Naive B cell (primary cell): ENCODE measurements around the gene CACHD1. TPM values are rescaled to one million over a fixed set of nuclear protein-coding genes. Genes with fewer than 3 reads are reported as not detected.

Source experiments
- ATAC-seq, 2 donors: fragments of 150-1000 bp; cut with Tn5 transposase; 2 replicates each; pipeline ENCODE4 v1.10.0; 2021; ENCODE audit warnings: low read depth in 2 of 2, mild to moderate bottlenecking in 2 of 2, moderate library complexity in 2 of 2
- DNase-seq: peaks from one replicate; pipeline ENCODE4 v3.0.0; 2022
- H3K27ac Mint-ChIP-seq, 6 donors: one replicate each; pipeline ENCODE4 v1.8.0; 2020 to 2022; ENCODE audit warnings: mild to moderate bottlenecking in 6 of 6, mixed read lengths in 6 of 6, moderate library complexity in 5 of 6, inconsistent platforms in 2 of 6
- H3K27me3 Mint-ChIP-seq, 3 donors: one replicate each; pipeline ENCODE4 v1.8.0; 2021 to 2022; ENCODE audit warnings: mixed read lengths in 3 of 3, mild to moderate bottlenecking in 1 of 3
- H3K36me3 Mint-ChIP-seq, 2 donors: one replicate each; pipeline ENCODE4 v1.8.0; 2020 to 2022; ENCODE audit warnings: mixed read lengths in 2 of 2, inconsistent platforms in 1 of 2, mild to moderate bottlenecking in 1 of 2
- H3K4me1 Mint-ChIP-seq, 3 donors: one replicate each; pipeline ENCODE4 v1.8.0; 2020 to 2022; ENCODE audit warnings: mixed read lengths in 3 of 3, inconsistent platforms in 1 of 3, mild to moderate bottlenecking in 1 of 3, moderate library complexity in 1 of 3
- H3K4me3 Mint-ChIP-seq, 8 donors: one replicate each; pipeline ENCODE4 v1.8.0; 2020 to 2022; ENCODE audit warnings: mild to moderate bottlenecking in 8 of 8, mixed read lengths in 8 of 8, moderate library complexity in 8 of 8, inconsistent platforms in 2 of 8
- H3K9me3 Mint-ChIP-seq, 7 donors: one replicate each; pipeline ENCODE4 v1.8.0; 2020 to 2022; ENCODE audit warnings: mixed read lengths in 7 of 7, mild to moderate bottlenecking in 5 of 7, inconsistent platforms in 2 of 7, moderate library complexity in 1 of 7
- polyA plus RNA-seq, 6 donors: library from polyadenylated mRNA; unstranded; fragments of 300-500 nt; fragmentation: Illumina TruSeq; gene quantifications; one replicate each; pipeline ENCODE4 v1.2.3, GENCODE V29; 2021; ENCODE audit warnings: low read depth in 6 of 6

Gene CACHD1
- polyA plus RNA-seq, 6 donors from 2014 or later: not detected

- peaks cover 5 to 28% (median 25%) of the 10 kb centered on the region in 3 donors for H3K27me3 Mint-ChIP-seq
- H3K9me3 Mint-ChIP-seq: no peaks in the 10 kb centered on the region
- H3K4me3 Mint-ChIP-seq: no peak overlapping the region
- no peak overlapping the region for H3K27ac Mint-ChIP-seq
- no peaks in the 10 kb centered on the region for H3K4me1 Mint-ChIP-seq
- ATAC-seq: no peak
- no peaks in the 10 kb centered on the region for H3K36me3 Mint-ChIP-seq
- DNase-seq: no peak
Observed at GRCh38 chr1:64458915-64459314, 11.0 kb upstream of the CACHD1 start.

- no peak overlapping the region for H3K4me3 Mint-ChIP-seq
- no peaks in the 10 kb centered on the region for H3K4me1 Mint-ChIP-seq
- H3K27ac Mint-ChIP-seq: no peak overlapping the region
- no peaks in the 10 kb centered on the region for H3K36me3 Mint-ChIP-seq
- ATAC-seq (no peak), DNase-seq (no peak)
- H3K9me3 Mint-ChIP-seq: no peaks in the 10 kb centered on the region
- H3K27me3 Mint-ChIP-seq: peaks cover 8 to 31% (median 27%) of the 10 kb centered on the region in 3 donors
Observed at GRCh38 chr1:64459743-64460142, 10.2 kb upstream of the CACHD1 start.

GRCh38 chr1:64466033-64466432, 3.9 kb upstream of the CACHD1 start:
- H3K27ac Mint-ChIP-seq: no peak overlapping the region
- H3K36me3 Mint-ChIP-seq: peaks cover 0 to 4% of the 10 kb centered on the region in 2 donors
- H3K4me3 Mint-ChIP-seq: no peak overlapping the region
- peaks cover 4 to 14% (median 4%) of the 10 kb centered on the region in 3 donors for H3K4me1 Mint-ChIP-seq
- H3K9me3 Mint-ChIP-seq: peaks cover 0 to 3% (median 0%) of the 10 kb centered on the region in 7 donors
- ATAC-seq (no peak), DNase-seq (no peak)
- peaks cover 36 to 48% (median 42%) of the 10 kb centered on the region in 3 donors for H3K27me3 Mint-ChIP-seq

- Mint-ChIP-seq H3K27me3 (peaks cover 52 to 60% (median 57%) of the 10 kb centered on the region in 3 donors), H3K27ac (no peak overlapping the region), H3K9me3 (peaks cover 0 to 3% (median 0%) of the 10 kb centered on the region in 7 donors), H3K36me3 (peaks cover 0 to 19% of the 10 kb centered on the region in 2 donors), H3K4me1 (peaks cover 15 to 24% (median 17%) of the 10 kb centered on the region in 3 donors), H3K4me3 (peak overlapping the region; percentile 64 to 90 (median 80))
- no peak for ATAC-seq
- DNase-seq: no peak
Observed at GRCh38 chr1:64469116-64469976, 583 bp upstream of the CACHD1 start.

GRCh38 chr1:64470665-64471217, 812 bp downstream of the CACHD1 start:
- Mint-ChIP-seq H3K4me1 (peaks cover 15 to 24% (median 17%) of the 10 kb centered on the region in 3 donors), H3K36me3 (peaks cover 0 to 19% of the 10 kb centered on the region in 2 donors), H3K9me3 (peaks cover 0 to 3% (median 0%) of the 10 kb centered on the region in 7 donors), H3K27ac (peak overlapping the region in 2 of 6 donors; percentile 3 to 66), H3K4me3 (peak overlapping the region; percentile 76 to 93 (median 88)), H3K27me3 (peaks cover 50 to 63% (median 54%) of the 10 kb centered on the region in 3 donors)
- ATAC-seq (peak; percentile 21 to 23), DNase-seq (no peak)

GRCh38 chr1:64471218-64472039, 1.5 kb downstream of the CACHD1 start:
- ATAC-seq (no peak), DNase-seq (no peak)
- H3K27ac Mint-ChIP-seq: peak overlapping the region in 1 of 6 donors; percentile 66
- peaks cover 0 to 19% of the 10 kb centered on the region in 2 donors for H3K36me3 Mint-ChIP-seq
- peaks cover 50 to 63% (median 54%) of the 10 kb centered on the region in 3 donors for H3K27me3 Mint-ChIP-seq
- peaks cover 0 to 3% (median 0%) of the 10 kb centered on the region in 7 donors for H3K9me3 Mint-ChIP-seq
- peak overlapping the region; percentile 76 to 93 (median 88) for H3K4me3 Mint-ChIP-seq
- H3K4me1 Mint-ChIP-seq: peaks cover 15 to 24% (median 17%) of the 10 kb centered on the region in 3 donors

GRCh38 chr1:64472040-64472376, 2.1 kb downstream of the CACHD1 start:
- Mint-ChIP-seq H3K27ac (no peak overlapping the region), H3K9me3 (peaks cover 0 to 3% (median 0%) of the 10 kb centered on the region in 7 donors), H3K4me3 (peak overlapping the region in 6 of 8 donors; percentile 3 to 84 (median 46)), H3K27me3 (peaks cover 50 to 63% (median 54%) of the 10 kb centered on the region in 3 donors), H3K36me3 (peaks cover 0 to 19% of the 10 kb centered on the region in 2 donors), H3K4me1 (peaks cover 15 to 24% (median 17%) of the 10 kb centered on the region in 3 donors)
- DNase-seq: no peak
- ATAC-seq: no peak

- Mint-ChIP-seq H3K36me3 (peaks cover 0 to 19% of the 10 kb centered on the region in 2 donors), H3K4me3 (peak overlapping the region in 1 of 8 donors; percentile 34), H3K27ac (no peak overlapping the region), H3K9me3 (peaks cover 0 to under 1% (median 0%) of the 10 kb centered on the region in 7 donors), H3K4me1 (peaks cover 15 to 24% (median 17%) of the 10 kb centered on the region in 3 donors), H3K27me3 (peaks cover 44 to 56% (median 47%) of the 10 kb centered on the region in 3 donors)
- ATAC-seq: no peak
- no peak for DNase-seq
Observed at GRCh38 chr1:64472805-64473204, 2.9 kb downstream of the CACHD1 start.

- Mint-ChIP-seq H3K4me1 (peaks cover 15 to 24% (median 17%) of the 10 kb centered on the region in 3 donors), H3K9me3 (no peaks in the 10 kb centered on the region), H3K4me3 (peak overlapping the region in 1 of 8 donors; percentile 34), H3K27ac (no peak overlapping the region), H3K27me3 (peaks cover 39 to 50% (median 47%) of the 10 kb centered on the region in 3 donors), H3K36me3 (peaks cover 0 to 19% of the 10 kb centered on the region in 2 donors)
- no peak for ATAC-seq
- DNase-seq: no peak
Observed at GRCh38 chr1:64473367-64473766, 3.4 kb downstream of the CACHD1 start.

- ATAC-seq: no peak
- no peaks in the 10 kb centered on the region for H3K9me3 Mint-ChIP-seq
- peaks cover 33 to 43% (median 42%) of the 10 kb centered on the region in 3 donors for H3K27me3 Mint-ChIP-seq
Observed at GRCh38 chr1:64474133-64474532, 4.2 kb downstream of the CACHD1 start.

GRCh38 chr1:64474665-64475439, 4.9 kb downstream of the CACHD1 start:
- ATAC-seq: no peak

More at GRCh38 chr1:64474133-64474532, 4.2 kb downstream of the CACHD1 start:
- no peak for DNase-seq
- no peak overlapping the region for H3K4me3 Mint-ChIP-seq
- H3K4me1 Mint-ChIP-seq: peaks cover 15 to 18% (median 17%) of the 10 kb centered on the region in 3 donors
- peaks cover 0 to 19% of the 10 kb centered on the region in 2 donors for H3K36me3 Mint-ChIP-seq
- no peak overlapping the region for H3K27ac Mint-ChIP-seq

GRCh38 chr1:64476251-64476952, 6.5 kb downstream of the CACHD1 start:
- Mint-ChIP-seq H3K36me3 (peaks cover 0 to 11% of the 10 kb centered on the region in 2 donors), H3K4me1 (peaks cover 7 to 10% (median 7%) of the 10 kb centered on the region in 3 donors), H3K27ac (no peak overlapping the region), H3K4me3 (no peak overlapping the region), H3K9me3 (no peaks in the 10 kb centered on the region), H3K27me3 (peaks cover 25 to 29% (median 28%) of the 10 kb centered on the region in 3 donors)
- ATAC-seq (no peak), DNase-seq (no peak)

More at GRCh38 chr1:64474665-64475439, 4.9 kb downstream of the CACHD1 start:
- peaks cover 31 to 37% (median 36%) of the 10 kb centered on the region in 3 donors for H3K27me3 Mint-ChIP-seq
- H3K4me1 Mint-ChIP-seq: peaks cover 14 to 17% (median 15%) of the 10 kb centered on the region in 3 donors
- no peak overlapping the region for H3K27ac Mint-ChIP-seq
- no peak overlapping the region for H3K4me3 Mint-ChIP-seq
- no peak for DNase-seq
- peaks cover 0 to 19% of the 10 kb centered on the region in 2 donors for H3K36me3 Mint-ChIP-seq
- H3K9me3 Mint-ChIP-seq: no peaks in the 10 kb centered on the region
